H9 (cell line): ENCODE data around the gene SERPINA6. TPM values are rescaled to one million over a fixed set of nuclear protein-coding genes. Genes with fewer than 3 reads are reported as not detected.

Source experiments
- DNase-seq: peaks from one replicate; pipeline ENCODE4 v3.0.0-alpha.2; 2017
- H2AFZ ChIP-seq: one replicate; pipeline ENCODE4 v1.6.1; 2013; ENCODE audit warnings: mild to moderate bottlenecking, low read length, control low read depth, moderate library complexity
- H2AK5ac ChIP-seq: 2 replicates; pipeline ENCODE4 v1.6.1; 2013; ENCODE audit warnings: low read length, control low read depth, mixed read lengths; ENCODE audit not compliant: insufficient read length
- H2BK120ac ChIP-seq: one replicate; pipeline ENCODE4 v1.6.1; 2013; ENCODE audit warnings: low read depth, mild to moderate bottlenecking, low read length, control low read depth, inconsistent platforms; ENCODE audit not compliant: poor library complexity, severe bottlenecking
- H2BK12ac ChIP-seq: 2 replicates; pipeline ENCODE4 v1.6.1; 2013; ENCODE audit warnings: low read length, control low read depth, mixed read lengths, low read depth; ENCODE audit not compliant: insufficient read length
- H2BK15ac ChIP-seq: 2 replicates; pipeline ENCODE4 v1.6.1; 2013; ENCODE audit warnings: low read depth, low read length, control low read depth
- H2BK20ac ChIP-seq: one replicate; pipeline ENCODE4 v1.6.1; 2013; ENCODE audit warnings: low read depth, mild to moderate bottlenecking, low read length, control low read depth, inconsistent platforms; ENCODE audit not compliant: poor library complexity, severe bottlenecking
- H2BK5ac ChIP-seq: 2 replicates; pipeline ENCODE4 v1.6.1; 2013; ENCODE audit warnings: low read length, control low read depth, mixed read lengths; ENCODE audit not compliant: insufficient read length
- H3K14ac ChIP-seq: 2 replicates; pipeline ENCODE4 v1.6.1; 2013; ENCODE audit warnings: low read length, control low read depth; ENCODE audit not compliant: insufficient read depth
- H3K18ac ChIP-seq: 2 replicates; pipeline ENCODE4 v1.6.1; 2013; ENCODE audit warnings: low read depth, mild to moderate bottlenecking, mixed read lengths, low read length, control low read depth; ENCODE audit not compliant: insufficient read length
- H3K23ac ChIP-seq: 2 replicates; pipeline ENCODE4 v1.6.1; 2013; ENCODE audit warnings: low read length, control low read depth, mixed read lengths, low read depth; ENCODE audit not compliant: insufficient read length
- H3K23me2 ChIP-seq: 2 replicates; pipeline ENCODE4 v1.6.1; 2013; ENCODE audit warnings: low read depth, mild to moderate bottlenecking, mixed read lengths, low read length, control low read depth; ENCODE audit not compliant: insufficient read length, poor library complexity, severe bottlenecking
- H3K27ac ChIP-seq: 2 replicates; pipeline ENCODE4 v1.5.1; 2013; ENCODE audit warnings: low read length, control low read depth, mixed read lengths, low read depth; ENCODE audit not compliant: insufficient read length
- H3K27me3 ChIP-seq: 2 replicates; pipeline ENCODE4 v1.6.1; 2013; ENCODE audit warnings: low read length, control low read depth, inconsistent platforms; ENCODE audit not compliant: insufficient read depth
- H3K4ac ChIP-seq: 2 replicates; pipeline ENCODE4 v1.6.1; 2013; ENCODE audit warnings: low read depth, mild to moderate bottlenecking, control low read depth, inconsistent platforms, low read length, moderate library complexity
- H3K4me1 ChIP-seq: 2 replicates; pipeline ENCODE4 v1.6.1; 2013; ENCODE audit warnings: low read length, control low read depth, inconsistent platforms; ENCODE audit not compliant: insufficient read depth
- H3K4me2 ChIP-seq: 2 replicates; pipeline ENCODE4 v1.6.1; 2013; ENCODE audit warnings: low read length, control low read depth, mixed read lengths; ENCODE audit not compliant: insufficient read length, insufficient read depth
- H3K56ac ChIP-seq: 2 replicates; pipeline ENCODE4 v1.6.1; 2013; ENCODE audit warnings: low read depth, mild to moderate bottlenecking, mixed read lengths, low read length, control low read depth; ENCODE audit not compliant: insufficient read length
- H3K79me1 ChIP-seq: 2 replicates; pipeline ENCODE4 v1.6.1; 2013; ENCODE audit warnings: low read depth, mild to moderate bottlenecking, moderate library complexity, low read length, control low read depth, inconsistent platforms; ENCODE audit not compliant: insufficient read depth, poor library complexity, severe bottlenecking
- H3K79me2 ChIP-seq: 2 replicates; pipeline ENCODE4 v1.6.1; 2013; ENCODE audit warnings: low read length, control low read depth, inconsistent platforms; ENCODE audit not compliant: insufficient read depth
- H3K9ac ChIP-seq: 2 replicates; pipeline ENCODE4 v1.6.1; 2013; ENCODE audit warnings: low read length, control low read depth, mixed read lengths; ENCODE audit not compliant: insufficient read length; ENCODE audit errors: extremely low read depth
- H3K9me3 ChIP-seq: one replicate; pipeline ENCODE4 v1.6.1; 2013; ENCODE audit warnings: low read depth, low read length, inconsistent platforms; ENCODE audit not compliant: control insufficient read depth
- H3T11ph ChIP-seq: one replicate; pipeline ENCODE4 v1.6.1; 2013; ENCODE audit warnings: mild to moderate bottlenecking, low read length, control low read depth, inconsistent platforms
- H4K20me1 ChIP-seq: one replicate; pipeline ENCODE4 v1.6.1; 2013; ENCODE audit not compliant: control insufficient read depth, insufficient read length, insufficient read depth
- H4K5ac ChIP-seq: 2 replicates; pipeline ENCODE4 v1.6.1; 2013; ENCODE audit warnings: low read depth, mild to moderate bottlenecking, mixed read lengths, low read length, control low read depth; ENCODE audit not compliant: insufficient read length
- H4K8ac ChIP-seq: replicated peaks from 2 replicates; pipeline ENCODE4 v1.6.1; 2013; ENCODE audit warnings: low read length, control low read depth, mixed read lengths, low read depth; ENCODE audit not compliant: insufficient read length
- H4K91ac ChIP-seq: 2 replicates; pipeline ENCODE4 v1.6.1; 2013; ENCODE audit warnings: low read depth, mild to moderate bottlenecking, moderate library complexity, mixed read lengths, low read length, control low read depth; ENCODE audit not compliant: insufficient read length
- H3K27ac Mint-ChIP-seq, 3 experiments: 2 replicates in 2 of 3; 3 replicates in 1 of 3; pipeline ENCODE4 v1.8.0; 2020 to 2021; ENCODE audit warnings: mixed read lengths in 3 of 3, mild to moderate bottlenecking in 1 of 3, moderate library complexity in 1 of 3
- H3K27me3 Mint-ChIP-seq: 2 replicates; pipeline ENCODE4 v1.8.0; 2021; ENCODE audit warnings: low read depth, mild to moderate bottlenecking, moderate library complexity, mixed read lengths
- H3K36me3 Mint-ChIP-seq, 3 experiments: 2 replicates in 2 of 3; 3 replicates in 1 of 3; pipeline ENCODE4 v1.8.0; 2020 to 2021; ENCODE audit warnings: low read depth in 3 of 3, mixed read lengths in 3 of 3; ENCODE audit not compliant: insufficient read depth in 1 of 3
- H3K4me1 Mint-ChIP-seq, 2 experiments: 2 replicates each; pipeline ENCODE4 v1.8.0; 2020; ENCODE audit warnings: mixed read lengths in 2 of 2
- H3K4me3 Mint-ChIP-seq, 2 experiments: 2 replicates in 1 of 2; 3 replicates in 1 of 2; pipeline ENCODE4 v1.8.0; 2020 to 2021; ENCODE audit warnings: mild to moderate bottlenecking in 2 of 2, mixed read lengths in 2 of 2, moderate library complexity in 1 of 2
- H3K9me3 Mint-ChIP-seq, 2 experiments: 2 replicates in 1 of 2; 3 replicates in 1 of 2; pipeline ENCODE4 v1.8.0; 2020; ENCODE audit warnings: mild to moderate bottlenecking in 2 of 2, mixed read lengths in 2 of 2, moderate library complexity in 1 of 2
- WGBS: extraction: QIAGEN DNeasy Blood & Tissue Kit; methylation state at CpG from one replicate; pipeline ENCODE4 v1.1.7; 2013; ENCODE audit warnings: missing lambda C conversion rate, low lambda C conversion rate, mixed read lengths; ENCODE audit not compliant: insufficient read length; ENCODE audit errors: extremely low coverage; 5-methylcytosine and 5-hydroxymethylcytosine counted together
- total RNA-seq: library from RNA; stranded (reverse); gene quantifications from 2 replicates; pipeline ENCODE4 v1.2.1, GENCODE V29; 2021
- TF ChIP-seq, protein P1 (sequence below): fragments of 200-600 bp; sonication (generic); conservative IDR thresholded peaks from 3 replicates; pipeline ENCODE4 v1.8.0; 2021; ENCODE audit warnings: antibody characterized with exemption, mild to moderate bottlenecking

SERPINA6 gene
- total RNA-seq, 1 experiment from 2014 or later = not detected

DNA sequence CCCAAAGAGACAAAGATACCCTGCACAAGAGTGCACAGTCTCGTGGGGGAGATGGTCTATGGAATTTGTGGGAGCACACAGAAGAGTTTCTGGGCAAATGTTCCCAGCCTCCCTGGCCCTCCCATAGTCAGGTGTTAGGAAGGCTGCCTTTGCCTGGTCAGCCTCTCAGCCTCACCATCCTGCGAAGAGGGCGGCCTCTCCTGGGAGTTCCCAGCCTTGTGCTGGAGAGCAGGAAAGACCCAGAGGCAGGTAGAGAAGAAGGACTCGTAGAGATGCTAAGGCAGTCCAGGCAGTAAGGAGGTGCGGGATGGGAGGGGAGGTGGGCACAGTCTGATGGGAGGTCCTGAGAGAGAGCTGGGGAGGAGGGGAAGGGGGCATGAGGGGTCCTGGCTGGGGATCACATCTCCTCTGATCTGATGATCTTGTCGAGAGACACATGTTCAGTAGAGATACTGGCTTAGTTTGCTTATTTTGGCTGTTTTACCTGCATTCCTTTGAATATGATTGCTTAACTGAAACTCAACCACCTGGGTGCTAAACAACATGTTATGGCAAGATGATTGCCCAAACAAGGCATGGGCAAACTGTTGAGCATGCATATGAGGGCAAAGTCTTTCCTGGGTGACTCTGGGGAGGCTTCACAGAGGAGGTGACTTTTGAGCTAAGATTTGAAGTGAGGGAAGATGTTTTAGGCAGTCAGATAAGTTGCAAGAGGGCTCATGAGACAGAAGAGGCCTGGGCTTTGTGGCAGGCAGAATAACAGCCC lies 10.5 kb downstream of the SERPINA6 start:
- Histone ChIP-seq H3K27me3 (no peaks in the 10 kb centered on the region), H3K4me1 (no peaks in the 10 kb centered on the region), H3K9me3 (no peaks in the 10 kb centered on the region), H3K27ac (no peak overlapping the region), H4K8ac (no peak overlapping the region), H4K20me1 (no peaks in the 10 kb centered on the region), H2BK12ac (no peak overlapping the region), H3K23me2 (no peaks in the 10 kb centered on the region), H3K9ac (no peak overlapping the region), H2AFZ (no peak overlapping the region), H2BK5ac (no peak overlapping the region), H4K91ac (no peak overlapping the region), H2AK5ac (no peak overlapping the region), H3K79me1 (no peaks in the 10 kb centered on the region), H3K4me2 (no peak overlapping the region), H2BK20ac (no peak overlapping the region), H3K56ac (no peak overlapping the region), H2BK120ac (no peak overlapping the region), H3K18ac (no peak overlapping the region), H3K4ac (no peak overlapping the region), H3K79me2 (no peaks in the 10 kb centered on the region), H3K23ac (no peak overlapping the region), H3K14ac (no peak overlapping the region), H3T11ph (no peak overlapping the region), H2BK15ac (no peak overlapping the region), H4K5ac (no peak overlapping the region)
- DNase-seq = no peak
- no CpG with 5 or more reads among the region's 6 CpGs for WGBS
- H3K27ac Mint-ChIP-seq = no peak overlapping the region
- H3K9me3 Mint-ChIP-seq = peaks cover 7 to 12% of the 10 kb centered on the region in 2 experiments
- no peak overlapping the region for H3K4me3 Mint-ChIP-seq
- H3K4me1 Mint-ChIP-seq = peaks cover 5 to 6% of the 10 kb centered on the region in 2 experiments; a peak in 2 of 4 replicates
- H3K27me3 Mint-ChIP-seq = peaks cover 8% of the 10 kb centered on the region
- peaks cover under 1 to 5% (median 4%) of the 10 kb centered on the region in 3 experiments; a peak in 3 of 7 replicates for H3K36me3 Mint-ChIP-seq
- TF ChIP-seq, protein P1, sequence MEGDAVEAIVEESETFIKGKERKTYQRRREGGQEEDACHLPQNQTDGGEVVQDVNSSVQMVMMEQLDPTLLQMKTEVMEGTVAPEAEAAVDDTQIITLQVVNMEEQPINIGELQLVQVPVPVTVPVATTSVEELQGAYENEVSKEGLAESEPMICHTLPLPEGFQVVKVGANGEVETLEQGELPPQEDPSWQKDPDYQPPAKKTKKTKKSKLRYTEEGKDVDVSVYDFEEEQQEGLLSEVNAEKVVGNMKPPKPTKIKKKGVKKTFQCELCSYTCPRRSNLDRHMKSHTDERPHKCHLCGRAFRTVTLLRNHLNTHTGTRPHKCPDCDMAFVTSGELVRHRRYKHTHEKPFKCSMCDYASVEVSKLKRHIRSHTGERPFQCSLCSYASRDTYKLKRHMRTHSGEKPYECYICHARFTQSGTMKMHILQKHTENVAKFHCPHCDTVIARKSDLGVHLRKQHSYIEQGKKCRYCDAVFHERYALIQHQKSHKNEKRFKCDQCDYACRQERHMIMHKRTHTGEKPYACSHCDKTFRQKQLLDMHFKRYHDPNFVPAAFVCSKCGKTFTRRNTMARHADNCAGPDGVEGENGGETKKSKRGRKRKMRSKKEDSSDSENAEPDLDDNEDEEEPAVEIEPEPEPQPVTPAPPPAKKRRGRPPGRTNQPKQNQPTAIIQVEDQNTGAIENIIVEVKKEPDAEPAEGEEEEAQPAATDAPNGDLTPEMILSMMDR = no peak
